ENCODE data around the gene TMEM39B.
A peak's percentile ranks its signal among the peaks of the same experiment; 100 is the strongest.
"Not testable (repeated sequence)": the region's sequence is repeated elsewhere in the genome, so short reads cannot be mapped to it uniquely, and the experiment has no call there.

TMEM39B gene

GRCh38 chr1:32071758-32072621 lies 749 bp upstream of the TMEM39B start:
- peak; percentile 76 for DNase-seq

GRCh38 chr1:32073299-32074229 lies 825 bp downstream of the TMEM39B start:
- DNase-seq: peak; percentile 96

- DNase-seq: no peak
These were observed 2.1 kb downstream of the TMEM39B start for GRCh38 chr1:32074841-32075240.

GRCh38 chr1:32077451-32077850 lies 4.7 kb downstream of the TMEM39B start:
- DNase-seq: no peak

- DNase-seq: no peak
These were observed 9.3 kb downstream of the TMEM39B start for GRCh38 chr1:32082022-32082421.

GRCh38 chr1:32086381-32086780 lies 13.6 kb downstream of the TMEM39B start:
- not testable (repeated sequence) for DNase-seq

- no peak for DNase-seq
These were observed 18.4 kb downstream of the TMEM39B start for GRCh38 chr1:32091176-32091575.

- DNase-seq: no peak
These were observed 18.9 kb downstream of the TMEM39B start for GRCh38 chr1:32091591-32091990.

- no peak for DNase-seq
These were observed 22.2 kb downstream of the TMEM39B start for GRCh38 chr1:32094746-32095521.

- no peak for DNase-seq
These were observed 26.7 kb downstream of the TMEM39B start for GRCh38 chr1:32099426-32099825.

GRCh38 chr1:32100359-32100758 lies 27.6 kb downstream of the TMEM39B start:
- no peak for DNase-seq

GRCh38 chr1:32100807-32101708 lies 28.3 kb downstream of the TMEM39B start:
- no peak for DNase-seq

- DNase-seq: no peak
These were observed 31.4 kb downstream of the TMEM39B start for GRCh38 chr1:32104127-32104526.

- no peak for DNase-seq
These were observed 32.6 kb downstream of the TMEM39B start for GRCh38 chr1:32105338-32105737.

GRCh38 chr1:32106663-32107275 lies 34.0 kb downstream of the TMEM39B start:
- no peak for DNase-seq

- DNase-seq: peak; percentile 92
These were observed 35.3 kb downstream of the TMEM39B start, which contains the start of gene KPNA6 for GRCh38 chr1:32107742-32108661. Gene KPNA6 (plus strand): TSS chr1:32108056. CDS start chr1:32108131, 75 bp downstream.

- DNase-seq: no peak
These were observed 38.4 kb downstream of the TMEM39B start for GRCh38 chr1:32111040-32111623.

GRCh38 chr1:32111789-32112188 lies 39.0 kb downstream of the TMEM39B start:
- no peak for DNase-seq

GRCh38 chr1:32112806-32113375 lies 40.2 kb downstream of the TMEM39B start:
- no peak for DNase-seq

Measured in NCI-H1092 (cell line).